K562 (cell line): Measurements from ENCODE around the gene LIAS. TPM values are rescaled to one million over a fixed set of nuclear protein-coding genes. Genes with fewer than 3 reads are reported as not detected.

Experiments used
- AFF1 ChIP-seq, 2 experiments: fragments of 450-650 bp; IDR thresholded peaks; 2 replicates each; pipeline ENCODE4 v1.6.1; 2018; ENCODE audit warnings: mild to moderate bottlenecking in 2 of 2, low read depth in 1 of 2; ENCODE audit not compliant: partially characterized antibody in 2 of 2
- ARID4B ChIP-seq: sonication (generic); formaldehyde crosslinking; IDR thresholded peaks from 2 replicates; pipeline ENCODE4 v1.8.0; 2022; ENCODE audit warnings: mild to moderate bottlenecking, missing genetic modification reagents
- CBFA2T3 ChIP-seq: fragments of 450-650 bp; IDR thresholded peaks from 2 replicates; pipeline ENCODE4 v1.6.1; 2017
- DEAF1 ChIP-seq: fragments of 450-650 bp; formaldehyde crosslinking; IDR thresholded peaks from 2 replicates; pipeline ENCODE4 v1.4.0; 2020; ENCODE audit warnings: mild to moderate bottlenecking, moderate library complexity
- E2F3 ChIP-seq: fragments of 250-450 bp; sonication (Bioruptor Pico); IDR thresholded peaks from 2 replicates; pipeline ENCODE4 v1.4.0; 2020; ENCODE audit warnings: mild to moderate bottlenecking
- E2F6 ChIP-seq, 2 experiments: IDR thresholded peaks; 2 replicates each; pipeline ENCODE4 v1.6.1; 2011; ENCODE audit warnings: borderline replicate concordance in 1 of 2, control low read depth in 1 of 2, low read depth in 1 of 2, low read length in 1 of 2, mild to moderate bottlenecking in 1 of 2, mixed read lengths in 1 of 2, moderate library complexity in 1 of 2; ENCODE audit not compliant: insufficient read depth in 1 of 2, insufficient read length in 1 of 2, poor library complexity in 1 of 2, severe bottlenecking in 1 of 2; ENCODE audit errors: extremely low read depth in 1 of 2
- FOXK1 ChIP-seq: sonication (generic); formaldehyde crosslinking; IDR thresholded peaks from 2 replicates; pipeline ENCODE4 v1.8.0; 2022; ENCODE audit warnings: missing genetic modification reagents, mild to moderate bottlenecking, borderline replicate concordance
- NFRKB ChIP-seq: fragments of 450-650 bp; IDR thresholded peaks from 2 replicates; pipeline ENCODE4 v1.6.1; 2016; ENCODE audit warnings: low read depth
- RBFOX2 ChIP-seq: fragments of 200-400 bp; formaldehyde crosslinking; IDR thresholded peaks from 2 replicates; pipeline ENCODE4 v1.6.1; 2017; ENCODE audit warnings: low read depth, mild to moderate bottlenecking, low read length, moderate library complexity
- ZNF140 ChIP-seq: fragments of 250-450 bp; sonication (Bioruptor Pico); IDR thresholded peaks from 2 replicates; pipeline ENCODE4 v1.8.0; 2021; ENCODE audit warnings: moderate library complexity, mild to moderate bottlenecking, inconsistent platforms
- ZNF165 ChIP-seq: fragments of 250-450 bp; sonication (Bioruptor Pico); IDR thresholded peaks from 2 replicates; pipeline ENCODE4 v1.4.0; 2020; ENCODE audit warnings: borderline replicate concordance
- ZNF239 ChIP-seq: fragments of 250-450 bp; sonication (Bioruptor Pico); IDR thresholded peaks from 2 replicates; pipeline ENCODE4 v1.4.0; 2020; ENCODE audit warnings: mild to moderate bottlenecking
- ZNF316 ChIP-seq: fragments of 450-650 bp; IDR thresholded peaks from 2 replicates; pipeline ENCODE4 v1.6.1; 2016
- polyA plus RNA-seq, 8 experiments: library from polyadenylated mRNA; depleted of rRNA in 4 of 8; stranded (reverse) in 5 of 8; unstranded in 3 of 8; fragments of >200 nt; fragmentation: Nextera tagmentation in 2 of 8; fragmentation: Illumina TruSeq in 1 of 8; extraction: Ambion mirVana in 2 of 8; extraction: Trizol in 1 of 8; gene quantifications; 2 replicates each; pipeline versions ENCODE4 v1.2.1 to v1.2.3, GENCODE V29; 2011 to 2014; ENCODE audit warnings: inconsistent platforms in 1 of 8, missing spikeins in 1 of 8
- total RNA-seq, 7 experiments: library from RNA; depleted of rRNA in 6 of 7; stranded (reverse); fragments of >200 nt in 6 of 7; fragmentation: Illumina TruSeq in 2 of 7; extraction: Trizol in 2 of 7; gene quantifications; 2 replicates each; pipeline versions ENCODE4 v1.2.1 to v1.2.3, GENCODE V29; 2011 to 2021; ENCODE audit warnings: low replicate concordance in 1 of 7
- TF ChIP-seq, protein P1 (sequence below): fragments of 450-650 bp; conservative IDR thresholded peaks from 2 replicates; pipeline ENCODE4 v1.6.1; 2016; ENCODE audit warnings: missing genetic modification characterization, low read depth, mild to moderate bottlenecking, control low read depth, missing compliant biosample characterization

The LIAS gene
- total and polyA plus RNA-seq, 9 of the 15 experiments (the other 6 are each of a cell fraction or from before 2014, with no cell fraction given) = 21.9 to 57.1 (median 42.1) TPM

- no peak for TF ChIP-seq AFF1 (IDR thresholded peaks at IDR 0.05; ENCODE audit: low read depth in 1 of 2, partially characterized antibody in 2 of 2)
- no peak for TF ChIP-seq ZNF239
- TF ChIP-seq ZNF165 (CRISPR knock-in tag) = no peak
- no peak for TF ChIP-seq CBFA2T3
- no peak for TF ChIP-seq ZNF316
- TF ChIP-seq NFRKB = no peak
- TF ChIP-seq DEAF1 = no peak
- TF ChIP-seq RBFOX2 = 0 out of 2 replicates have a peak, but pooled peaks have one; percentile 29
- TF ChIP-seq, protein P1, sequence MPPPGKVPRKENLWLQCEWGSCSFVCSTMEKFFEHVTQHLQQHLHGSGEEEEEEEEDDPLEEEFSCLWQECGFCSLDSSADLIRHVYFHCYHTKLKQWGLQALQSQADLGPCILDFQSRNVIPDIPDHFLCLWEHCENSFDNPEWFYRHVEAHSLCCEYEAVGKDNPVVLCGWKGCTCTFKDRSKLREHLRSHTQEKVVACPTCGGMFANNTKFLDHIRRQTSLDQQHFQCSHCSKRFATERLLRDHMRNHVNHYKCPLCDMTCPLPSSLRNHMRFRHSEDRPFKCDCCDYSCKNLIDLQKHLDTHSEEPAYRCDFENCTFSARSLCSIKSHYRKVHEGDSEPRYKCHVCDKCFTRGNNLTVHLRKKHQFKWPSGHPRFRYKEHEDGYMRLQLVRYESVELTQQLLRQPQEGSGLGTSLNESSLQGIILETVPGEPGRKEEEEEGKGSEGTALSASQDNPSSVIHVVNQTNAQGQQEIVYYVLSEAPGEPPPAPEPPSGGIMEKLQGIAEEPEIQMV (tag) = no peak
- TF ChIP-seq ARID4B (CRISPR knock-in tag) = no peak
- no peak for TF ChIP-seq ZNF140 (CRISPR knock-in tag)
- TF ChIP-seq E2F6 (IDR thresholded peaks at IDR 0.05; ENCODE audit: borderline replicate concordance in 1 of 2, extremely low read depth in 1 of 2, insufficient read depth in 1 of 2, insufficient read length in 1 of 2, low read depth in 1 of 2, low read length in 1 of 2, poor library complexity in 1 of 2, severe bottlenecking in 1 of 2) = no peak
- TF ChIP-seq E2F3 (CRISPR knock-in tag) = no peak
- TF ChIP-seq FOXK1 (CRISPR knock-in tag) = no peak
Measured at GRCh38 chr4:39452860-39453587, 5.8 kb upstream of the LIAS start (continued).
